Middle frontal gyrus (tissue), 1 donor: Measurements from ENCODE around the gene FBXL13.
"Not testable (repeated sequence)": the region's sequence is repeated elsewhere in the genome, so short reads cannot be mapped to it uniquely, and the experiment has no call there.

Source experiments
- DNase-seq: peaks from one replicate; pipeline ENCODE4 v3.0.0-alpha.2; 2015; ENCODE audit warnings: low spot score; ENCODE audit errors: extremely low spot score

FBXL13 gene

DNA sequence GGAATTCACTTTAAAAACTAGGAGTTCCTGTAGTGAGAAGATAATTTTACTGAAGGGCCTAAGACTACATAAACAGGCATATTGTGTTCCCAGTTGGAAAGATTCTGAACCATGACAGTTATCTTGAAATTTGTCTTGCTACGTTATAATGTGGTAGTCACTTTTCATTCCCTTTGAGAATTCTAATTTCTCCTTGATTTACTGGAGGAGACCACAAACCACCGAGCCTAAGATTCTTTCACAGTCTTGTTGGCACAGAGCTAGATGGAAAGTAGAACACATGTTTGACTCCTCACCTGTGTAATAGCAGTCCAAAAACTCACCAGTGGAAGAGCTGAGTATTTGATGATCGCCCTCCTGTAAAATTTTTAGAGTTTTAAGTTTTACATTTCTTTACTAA is 5.2 kb upstream of the FBXL13 start:
- DNase-seq: no peak

DNA sequence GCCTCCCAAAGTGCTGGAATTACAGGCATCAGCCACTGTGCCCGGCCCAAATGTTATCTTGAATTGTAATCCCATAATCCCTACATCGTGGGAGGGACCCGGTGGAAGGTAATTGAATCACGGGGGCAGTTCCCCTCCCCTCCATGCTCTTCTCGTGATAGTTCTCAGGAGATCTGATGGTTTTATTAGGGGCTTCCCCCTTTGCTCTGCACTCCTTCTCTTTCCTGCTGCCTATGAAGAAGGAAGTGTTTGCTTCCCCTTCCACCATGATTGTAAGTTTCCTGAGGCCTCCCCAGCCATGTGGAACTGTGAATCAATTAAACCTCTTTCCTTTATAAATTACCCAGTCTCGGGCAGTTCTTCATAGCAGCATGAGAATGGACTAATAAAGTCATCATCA is 3.6 kb upstream of the FBXL13 start:
- DNase-seq: not testable (repeated sequence)

GRCh38 chr7:103077318-103077717 is 2.7 kb upstream of the FBXL13 start:
- DNase-seq: no peak

DNA sequence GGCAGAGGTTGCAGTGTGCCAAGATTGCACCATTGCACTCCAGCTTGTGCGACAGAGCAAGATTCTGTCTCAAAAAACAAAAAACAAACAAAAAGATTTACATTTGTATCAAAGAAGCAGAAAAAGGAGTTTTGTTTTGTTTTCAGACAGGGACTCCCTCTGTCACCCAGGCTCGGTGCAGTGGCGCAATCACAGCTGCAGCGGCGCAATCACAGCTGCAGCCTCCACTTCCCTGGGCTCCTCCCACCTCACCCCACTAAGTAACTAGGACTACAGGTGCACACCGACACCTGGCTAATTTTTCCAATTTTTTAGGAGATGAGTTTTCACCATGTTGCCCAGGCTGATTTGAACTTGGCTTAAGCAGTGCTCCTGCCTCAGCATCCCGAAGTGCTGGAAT is 2.2 kb upstream of the FBXL13 start:
- DNase-seq: no peak

DNA sequence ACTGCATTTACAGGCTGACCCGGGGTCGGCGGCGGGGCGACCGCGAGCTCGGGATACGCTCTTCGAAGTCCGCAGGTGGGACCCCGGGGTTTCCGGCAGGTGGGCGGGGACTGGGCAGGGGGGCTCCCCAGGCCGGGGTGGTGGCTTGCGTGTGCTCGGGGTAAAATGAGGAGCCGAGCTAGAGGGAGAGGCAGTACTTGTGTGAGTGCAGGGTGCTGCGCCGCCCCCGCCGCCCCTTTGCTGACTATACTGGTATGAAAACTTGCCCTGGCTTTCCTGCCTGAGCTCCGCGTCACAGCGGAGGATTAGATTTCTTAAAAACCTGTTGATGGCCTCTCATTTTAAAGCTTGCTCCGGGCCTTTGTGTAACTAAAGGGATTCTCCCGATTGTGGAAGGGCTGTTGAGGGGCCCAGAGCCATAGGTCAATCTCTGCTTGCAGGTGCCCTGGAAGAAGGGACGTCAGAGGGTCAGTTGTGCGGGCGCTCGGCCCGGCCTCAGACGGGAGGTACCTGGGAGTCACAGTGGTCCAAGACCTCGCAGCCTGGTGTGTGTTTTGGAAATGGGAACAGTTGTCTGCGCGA is 832 bp upstream of the FBXL13 start:
- DNase-seq: no peak

- no peak for DNase-seq
Measured at GRCh38 chr7:103073989-103074518, 542 bp downstream of the FBXL13 start.

- DNase-seq: no peak
Measured at GRCh38 chr7:103071000-103071399, 3.6 kb downstream of the FBXL13 start.

DNA sequence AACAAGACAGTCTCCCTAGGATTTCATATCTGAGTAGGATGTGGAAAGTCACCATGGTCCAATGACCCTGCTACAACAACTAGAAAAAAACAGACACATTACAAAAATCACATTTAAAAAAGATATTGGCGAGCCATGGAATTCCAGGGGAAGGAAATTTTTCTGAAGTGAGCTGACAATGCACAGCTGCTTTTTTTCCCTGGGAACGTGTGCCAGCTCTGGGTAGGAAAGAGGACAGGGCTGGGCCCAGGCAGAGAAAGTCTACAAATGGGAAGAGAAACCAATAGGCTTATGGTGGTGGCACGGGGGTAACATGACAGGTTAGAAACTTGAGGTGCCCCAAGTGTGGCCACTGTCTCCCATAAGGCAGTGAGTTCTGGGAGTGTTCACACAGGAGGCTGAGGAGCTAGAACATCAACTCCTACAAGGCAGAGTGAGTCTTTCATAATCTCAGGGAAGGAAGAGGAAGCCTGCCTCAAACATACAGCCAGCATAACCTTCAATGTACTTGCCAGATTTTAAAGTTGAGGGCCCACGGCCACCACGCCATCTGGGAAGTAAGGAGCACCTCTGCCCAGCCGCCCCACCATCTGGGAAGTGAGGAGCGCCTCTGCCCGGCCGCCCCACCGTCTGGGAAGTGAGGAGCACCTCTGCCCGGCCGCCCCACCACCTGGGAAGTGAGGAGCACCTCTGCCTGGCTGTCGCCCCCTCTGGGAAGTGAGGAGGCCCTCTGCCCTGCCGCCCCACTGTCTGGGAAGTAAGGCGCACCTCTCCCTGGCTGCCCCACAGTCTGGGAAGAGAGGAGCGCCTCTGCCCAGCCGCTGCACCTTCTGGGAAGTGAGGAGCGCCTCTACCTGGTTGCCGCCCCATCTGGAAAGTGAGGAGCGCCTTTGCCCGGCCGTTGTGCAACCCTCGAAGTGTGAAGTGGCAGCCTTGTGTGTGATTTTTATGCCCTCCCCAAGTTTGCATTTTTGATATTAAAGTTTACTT is 5.9 kb downstream of the FBXL13 start:
- DNase-seq: no peak

GRCh38 chr7:103065667-103066066 is 8.9 kb downstream of the FBXL13 start:
- DNase-seq: no peak

GRCh38 chr7:103063895-103064294 is 10.7 kb downstream of the FBXL13 start:
- no peak for DNase-seq

GRCh38 chr7:103059471-103059870 is 15.1 kb downstream of the FBXL13 start:
- DNase-seq: no peak

DNA sequence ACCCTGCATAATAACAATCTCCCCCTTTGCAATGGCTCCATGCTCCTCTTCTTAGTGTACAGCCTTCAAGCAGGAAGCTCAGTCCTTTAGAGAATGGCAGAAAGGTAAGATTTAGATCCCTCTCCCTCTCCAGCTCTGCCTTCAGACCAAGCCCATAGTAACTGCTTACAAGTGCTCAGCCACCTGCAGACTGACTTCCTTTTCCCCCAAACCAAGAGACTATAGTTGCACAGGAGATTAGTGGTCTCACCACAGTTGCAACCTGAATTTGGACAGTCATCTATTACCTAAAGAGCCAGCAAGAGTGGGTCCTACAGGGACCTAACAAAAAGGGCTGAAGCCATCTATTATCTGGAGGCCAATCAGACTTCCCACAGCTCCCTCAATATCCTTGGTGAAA is 16.5 kb downstream of the FBXL13 start:
- DNase-seq: no peak

DNA sequence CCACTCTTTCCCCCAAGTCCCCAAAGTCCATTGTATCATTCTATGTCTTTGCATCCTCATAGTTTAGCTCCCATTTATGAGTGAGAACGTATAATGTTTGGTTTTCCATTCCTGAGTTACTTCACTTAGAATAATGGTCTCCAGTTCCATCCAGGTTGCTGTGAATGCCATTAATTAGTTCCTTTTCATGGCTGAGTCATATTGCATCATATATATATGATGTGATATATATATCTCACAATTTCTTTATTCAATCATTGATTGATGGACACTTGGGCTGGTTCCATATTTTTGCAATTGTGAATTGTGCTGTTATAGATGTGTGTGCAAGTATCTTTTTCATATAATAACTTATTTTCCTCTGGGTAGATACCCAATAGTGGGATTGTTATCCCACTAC is 18.6 kb downstream of the FBXL13 start:
- not testable (repeated sequence) for DNase-seq

DNA sequence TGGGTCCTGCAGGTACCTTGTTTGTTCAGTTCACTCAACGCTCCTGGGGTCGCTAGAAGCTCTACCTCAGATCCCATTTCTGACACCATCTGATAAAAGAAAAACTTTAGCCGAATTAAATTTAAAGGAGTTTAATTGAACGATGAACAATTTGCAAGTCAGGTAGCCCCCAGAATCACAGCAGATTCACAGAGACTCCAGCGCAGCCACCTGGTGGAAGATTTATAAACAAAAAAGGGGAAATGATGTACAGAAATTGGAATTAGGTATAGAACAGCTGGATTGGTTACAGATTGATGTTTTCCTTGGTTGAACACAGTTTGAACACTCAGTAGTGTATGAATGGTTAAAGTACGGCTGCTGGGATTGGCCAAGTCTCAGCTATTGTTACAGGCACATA is 23.1 kb downstream of the FBXL13 start:
- no peak for DNase-seq

DNA sequence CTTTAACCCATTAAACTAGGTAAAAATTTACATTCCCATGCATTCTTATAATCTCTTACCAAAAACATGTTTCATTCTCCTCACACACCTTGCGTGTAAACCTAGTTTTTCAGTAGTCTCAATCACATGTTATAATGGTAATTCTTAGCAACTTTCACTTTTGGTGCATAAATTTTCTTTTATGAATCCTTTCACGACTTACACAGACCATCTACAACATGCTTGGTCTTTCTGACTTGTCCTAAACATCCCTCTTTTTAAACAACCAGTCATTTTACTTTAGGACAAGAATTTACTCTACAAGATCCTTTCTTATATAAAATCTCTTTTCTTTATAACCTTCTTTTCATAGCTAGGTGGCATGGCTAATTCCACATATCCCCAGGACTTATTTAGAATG is 25.8 kb downstream of the FBXL13 start:
- DNase-seq: no peak

- DNase-seq: not testable (repeated sequence)
Measured at GRCh38 chr7:103041815-103042214, 32.8 kb downstream of the FBXL13 start.

DNA sequence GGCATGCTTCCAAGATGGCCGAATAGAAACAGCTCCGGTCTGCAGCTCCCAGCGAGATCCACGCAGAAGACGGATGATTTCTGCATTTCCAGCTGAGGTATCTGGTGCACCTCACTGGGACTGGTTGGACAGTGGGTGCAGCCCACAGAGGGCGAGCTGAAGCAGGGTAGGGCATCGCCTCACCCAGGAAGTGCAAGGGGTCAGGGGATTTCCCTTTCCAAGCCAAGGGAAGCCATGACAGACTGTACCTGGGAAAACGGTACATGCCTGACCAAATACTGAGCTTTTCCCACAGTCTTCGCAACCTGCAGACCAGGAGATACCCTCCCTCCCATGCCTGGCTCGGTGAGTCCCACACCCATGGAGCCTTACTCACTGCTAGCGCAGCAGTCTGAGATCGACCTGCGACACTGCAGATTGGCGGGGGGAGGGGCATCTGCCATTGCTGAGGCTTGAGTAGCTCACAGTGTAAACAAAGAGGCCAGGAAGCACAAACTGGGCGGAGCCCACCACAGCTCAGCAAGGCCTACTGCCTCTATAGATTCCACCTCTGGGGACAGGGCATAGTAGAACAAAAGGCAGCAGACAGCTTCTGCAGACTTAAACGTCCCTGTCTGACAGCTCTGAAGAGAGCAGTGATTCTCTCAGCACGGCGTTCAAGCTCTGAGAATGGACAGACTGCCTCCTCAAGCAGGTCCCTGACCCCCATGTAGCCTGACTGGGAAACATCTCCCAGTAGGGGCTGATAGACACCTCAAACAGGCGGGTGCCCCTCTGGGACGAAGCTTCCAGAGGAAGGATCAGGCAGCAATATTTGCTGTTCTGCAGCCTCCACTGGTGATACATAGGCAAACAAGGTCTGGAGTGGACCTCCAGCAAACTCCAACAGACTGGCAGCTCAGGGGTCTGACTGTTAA is 36.5 kb downstream of the FBXL13 start:
- not testable (repeated sequence) for DNase-seq

- DNase-seq: no peak
Measured at GRCh38 chr7:103037476-103037822, 37.1 kb downstream of the FBXL13 start.

GRCh38 chr7:103034318-103034717 is 40.3 kb downstream of the FBXL13 start:
- DNase-seq: not testable (repeated sequence)

DNA sequence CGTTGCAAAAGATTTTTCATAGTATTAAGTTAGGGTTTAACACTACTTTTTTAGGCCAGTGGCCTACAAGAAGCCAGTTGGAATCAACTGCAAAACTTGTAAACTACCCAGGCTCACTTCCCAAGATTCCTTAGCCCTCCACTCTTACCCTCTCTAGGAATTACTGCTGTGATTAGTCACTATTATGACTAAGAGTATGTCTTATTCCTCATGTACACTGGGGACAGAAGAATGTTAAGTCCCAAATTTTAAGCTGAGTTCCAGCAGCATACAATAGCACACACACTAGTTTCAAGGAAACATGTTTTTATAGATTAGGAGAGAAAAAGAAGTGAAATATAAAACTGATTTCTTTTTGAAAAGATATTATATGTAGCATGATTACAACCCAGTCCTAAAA is 42.8 kb downstream of the FBXL13 start:
- DNase-seq: no peak

- DNase-seq: no peak
Measured at GRCh38 chr7:103031024-103031423, 43.6 kb downstream of the FBXL13 start.

GRCh38 chr7:103025341-103025740 is 49.3 kb downstream of the FBXL13 start:
- DNase-seq: no peak
